ENCODE measurements around the gene ENO1.

ENO1 gene

DNA sequence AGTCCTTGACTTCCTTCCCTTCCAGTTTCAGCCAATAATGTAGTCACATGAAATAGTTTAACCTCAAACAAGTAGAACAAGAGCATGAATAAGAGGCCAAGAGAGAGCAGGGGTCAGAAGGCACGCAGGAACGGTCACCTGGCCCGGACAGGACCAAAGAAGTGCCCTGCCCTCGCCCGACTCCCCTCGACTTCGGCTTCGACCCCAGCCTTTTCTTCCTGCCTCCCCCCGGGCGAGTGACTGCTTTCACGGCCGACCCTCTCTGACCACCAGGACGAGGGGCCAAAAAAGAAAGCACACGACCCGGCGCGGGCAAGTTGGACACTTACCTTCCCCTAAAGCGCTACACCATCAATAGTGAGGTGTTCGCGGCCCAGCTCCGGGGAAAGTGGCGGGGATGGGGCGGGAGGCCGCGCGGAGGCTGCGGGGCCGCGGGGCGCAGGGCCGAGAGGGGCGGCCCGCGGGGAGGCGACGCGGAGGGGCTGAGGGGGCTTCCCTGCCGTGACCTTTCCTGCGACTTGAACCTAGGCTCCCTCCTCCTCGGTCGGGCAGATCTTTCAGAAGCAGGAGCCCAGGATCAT lies 61.6 kb downstream of the ENO1 start:
- DNase-seq (ENCODE audit: low read depth) = peak; percentile 34
- no peak for TF ChIP-seq POLR2A (IDR thresholded peaks at IDR 0.05; ENCODE audit: extremely low read depth, insufficient read length)
- TF ChIP-seq MYC (IDR thresholded peaks at IDR 0.05; ENCODE audit: low read depth, low read length) = 0 out of 2 replicates have a peak, but pooled peaks have one; percentile 41
- H3K4me3 ChIP-seq (ENCODE audit: low read depth, low read length) = peak overlapping the region; percentile 86

DNA sequence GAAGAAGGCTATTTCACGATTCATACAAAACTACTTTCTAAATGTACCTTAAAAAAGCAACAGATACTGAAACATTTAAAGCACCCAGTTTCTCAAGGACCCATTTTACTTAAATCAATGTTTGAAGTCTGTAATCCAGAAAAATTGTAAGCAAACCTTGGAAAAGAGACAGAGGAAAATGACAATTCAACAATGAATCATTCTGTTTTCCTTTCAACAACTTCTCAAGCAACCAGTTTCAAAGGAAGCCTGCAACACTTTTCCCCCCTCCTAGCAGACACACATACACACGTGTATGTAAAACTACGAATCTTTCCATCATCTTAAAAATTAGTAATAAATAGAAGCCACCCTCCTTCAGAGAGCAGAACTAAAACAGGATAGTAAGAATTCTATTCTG lies 62.2 kb downstream of the ENO1 start:
- no peak for DNase-seq (ENCODE audit: low read depth)
- TF ChIP-seq MYC (IDR thresholded peaks at IDR 0.05; ENCODE audit: low read depth, low read length) (no peak), POLR2A (IDR thresholded peaks at IDR 0.05; ENCODE audit: extremely low read depth, insufficient read length) (no peak)
- TF ChIP-seq, protein P1, sequence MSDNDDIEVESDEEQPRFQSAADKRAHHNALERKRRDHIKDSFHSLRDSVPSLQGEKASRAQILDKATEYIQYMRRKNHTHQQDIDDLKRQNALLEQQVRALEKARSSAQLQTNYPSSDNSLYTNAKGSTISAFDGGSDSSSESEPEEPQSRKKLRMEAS (IDR thresholded peaks at IDR 0.05; ENCODE audit: low read depth, low read length) = no peak
- TF ChIP-seq, protein P2, sequence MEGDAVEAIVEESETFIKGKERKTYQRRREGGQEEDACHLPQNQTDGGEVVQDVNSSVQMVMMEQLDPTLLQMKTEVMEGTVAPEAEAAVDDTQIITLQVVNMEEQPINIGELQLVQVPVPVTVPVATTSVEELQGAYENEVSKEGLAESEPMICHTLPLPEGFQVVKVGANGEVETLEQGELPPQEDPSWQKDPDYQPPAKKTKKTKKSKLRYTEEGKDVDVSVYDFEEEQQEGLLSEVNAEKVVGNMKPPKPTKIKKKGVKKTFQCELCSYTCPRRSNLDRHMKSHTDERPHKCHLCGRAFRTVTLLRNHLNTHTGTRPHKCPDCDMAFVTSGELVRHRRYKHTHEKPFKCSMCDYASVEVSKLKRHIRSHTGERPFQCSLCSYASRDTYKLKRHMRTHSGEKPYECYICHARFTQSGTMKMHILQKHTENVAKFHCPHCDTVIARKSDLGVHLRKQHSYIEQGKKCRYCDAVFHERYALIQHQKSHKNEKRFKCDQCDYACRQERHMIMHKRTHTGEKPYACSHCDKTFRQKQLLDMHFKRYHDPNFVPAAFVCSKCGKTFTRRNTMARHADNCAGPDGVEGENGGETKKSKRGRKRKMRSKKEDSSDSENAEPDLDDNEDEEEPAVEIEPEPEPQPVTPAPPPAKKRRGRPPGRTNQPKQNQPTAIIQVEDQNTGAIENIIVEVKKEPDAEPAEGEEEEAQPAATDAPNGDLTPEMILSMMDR (IDR thresholded peaks at IDR 0.05; ENCODE audit: low read depth, low read length) = no peak
- H3K4me3 ChIP-seq (ENCODE audit: low read depth, low read length) = peak overlapping the region; percentile 86

DNA sequence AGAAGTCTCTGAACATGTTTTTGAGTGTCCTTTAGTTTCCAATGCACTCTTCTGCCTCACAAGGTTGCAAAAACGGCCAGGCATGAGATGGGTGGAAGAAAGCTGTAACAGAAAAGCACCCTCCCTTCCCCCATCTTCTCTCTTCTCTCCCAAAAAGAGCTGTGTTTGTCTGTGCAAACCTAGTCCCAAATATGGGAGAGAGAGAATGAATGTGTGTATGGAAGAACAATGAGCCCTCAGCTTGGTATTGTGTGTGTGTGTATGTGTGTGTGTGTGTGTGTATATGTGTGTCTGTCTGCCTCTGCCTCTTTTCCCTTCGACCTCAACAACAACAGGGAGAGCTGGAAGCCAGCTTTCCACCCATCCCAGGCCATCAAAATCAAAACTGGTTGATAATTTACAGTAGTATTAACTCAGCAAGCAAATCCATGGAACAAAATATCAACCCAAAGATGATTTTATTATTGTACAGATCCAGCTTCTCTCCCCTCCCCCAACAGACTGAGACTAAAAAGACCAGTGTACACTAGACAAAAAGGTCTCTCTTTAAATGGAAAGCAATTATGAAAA lies 62.8 kb downstream of the ENO1 start:
- DNase-seq (ENCODE audit: low read depth) = no peak
- H3K4me3 ChIP-seq (ENCODE audit: low read depth, low read length) = peak overlapping the region; percentile 86
- TF ChIP-seq, protein P2 (IDR thresholded peaks at IDR 0.05; ENCODE audit: low read depth, low read length) = no peak
- TF ChIP-seq, protein P1 (IDR thresholded peaks at IDR 0.05; ENCODE audit: low read depth, low read length) = no peak
- no peak for TF ChIP-seq MYC (IDR thresholded peaks at IDR 0.05; ENCODE audit: low read depth, low read length)
- no peak for TF ChIP-seq POLR2A (IDR thresholded peaks at IDR 0.05; ENCODE audit: extremely low read depth, insufficient read length)

DNA sequence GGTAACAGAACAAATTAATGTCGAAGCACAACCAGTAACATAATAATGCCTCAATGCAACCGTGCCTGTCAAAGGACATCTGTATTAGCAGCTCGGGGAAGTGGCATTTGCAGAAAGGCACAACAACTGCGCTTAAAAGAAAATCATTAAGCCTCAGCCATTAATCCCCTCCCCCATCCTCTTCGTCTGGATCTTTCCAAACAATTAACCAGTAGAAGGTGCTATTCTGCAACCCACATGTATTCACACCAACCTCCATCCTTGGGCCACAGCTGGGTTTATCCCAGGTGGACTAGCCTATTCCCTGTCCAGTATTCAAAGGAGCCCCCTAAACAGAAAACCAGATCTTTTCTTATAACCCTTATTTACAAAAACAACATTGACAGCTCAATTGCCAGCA lies 63.6 kb downstream of the ENO1 start:
- no peak for DNase-seq (ENCODE audit: low read depth)
- H3K4me3 ChIP-seq (ENCODE audit: low read depth, low read length) = no peak overlapping the region
- no peak for TF ChIP-seq MYC (IDR thresholded peaks at IDR 0.05; ENCODE audit: low read depth, low read length)
- TF ChIP-seq, protein P2 (IDR thresholded peaks at IDR 0.05; ENCODE audit: low read depth, low read length) = no peak
- no peak for TF ChIP-seq POLR2A (IDR thresholded peaks at IDR 0.05; ENCODE audit: extremely low read depth, insufficient read length)
- TF ChIP-seq, protein P1 (IDR thresholded peaks at IDR 0.05; ENCODE audit: low read depth, low read length) = no peak

DNA sequence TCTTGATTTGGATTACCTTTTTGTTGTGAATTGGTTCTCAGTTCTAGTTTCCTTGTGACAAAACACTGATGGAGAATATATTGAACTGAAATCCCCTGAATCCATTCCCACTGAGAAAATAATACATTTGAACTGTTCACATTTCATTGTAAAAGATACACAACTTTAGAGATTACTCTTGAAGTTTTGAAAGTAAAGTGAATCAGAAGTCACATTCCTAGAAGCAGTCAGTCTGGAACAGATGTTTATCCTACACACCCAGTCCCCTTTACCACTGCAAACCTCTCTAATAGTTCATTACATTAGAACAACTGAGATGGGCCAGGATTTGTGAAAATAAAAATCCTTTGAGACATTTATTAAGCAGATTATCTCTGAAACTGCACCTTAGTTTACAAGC lies 64.5 kb downstream of the ENO1 start:
- H3K4me3 ChIP-seq (ENCODE audit: low read depth, low read length) = no peak overlapping the region
- TF ChIP-seq, protein P2 (IDR thresholded peaks at IDR 0.05; ENCODE audit: low read depth, low read length) = no peak
- TF ChIP-seq, protein P1 (IDR thresholded peaks at IDR 0.05; ENCODE audit: low read depth, low read length) = no peak
- TF ChIP-seq POLR2A (IDR thresholded peaks at IDR 0.05; ENCODE audit: extremely low read depth, insufficient read length) (no peak), MYC (IDR thresholded peaks at IDR 0.05; ENCODE audit: low read depth, low read length) (no peak)
- no peak for DNase-seq (ENCODE audit: low read depth)

DNA sequence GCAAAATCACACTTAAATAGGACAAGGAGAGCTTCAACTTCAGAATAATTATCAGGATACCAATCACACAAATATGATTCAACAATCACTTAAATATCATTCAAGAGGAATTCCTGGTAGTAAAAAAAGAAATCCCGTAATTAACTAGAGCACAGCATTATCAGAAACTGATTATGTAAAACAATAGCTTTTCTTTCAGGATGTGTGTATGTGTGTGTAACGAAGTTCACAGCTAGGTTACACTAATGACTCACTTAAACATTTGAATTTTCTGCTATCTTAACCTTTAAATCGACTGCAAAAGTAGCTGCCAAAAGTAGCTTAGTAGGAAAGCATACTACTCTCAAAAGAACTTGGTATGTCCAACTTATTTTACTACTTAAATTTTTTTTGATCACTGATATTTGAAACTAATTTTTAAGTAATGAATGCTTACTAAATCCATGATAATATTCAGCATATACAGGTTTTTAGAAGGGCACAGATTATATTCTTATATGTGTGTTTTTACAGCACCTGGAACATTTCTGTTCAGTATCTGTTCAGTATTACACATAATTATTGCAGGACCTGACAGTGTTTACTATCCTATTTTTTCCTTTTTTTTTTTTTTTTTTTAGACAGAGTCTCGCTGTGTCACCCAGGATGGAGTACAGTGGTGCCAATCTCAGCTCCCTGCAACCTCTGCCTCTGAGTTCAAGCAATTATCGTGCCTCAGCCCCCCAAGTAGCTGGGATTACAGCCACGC lies 65.3 kb downstream of the ENO1 start:
- DNase-seq (ENCODE audit: low read depth) = no peak
- H3K4me3 ChIP-seq (ENCODE audit: low read depth, low read length) = no peak overlapping the region
- TF ChIP-seq, protein P2 (IDR thresholded peaks at IDR 0.05; ENCODE audit: low read depth, low read length) = no peak
- TF ChIP-seq, protein P1 (IDR thresholded peaks at IDR 0.05; ENCODE audit: low read depth, low read length) = no peak
- TF ChIP-seq MYC (IDR thresholded peaks at IDR 0.05; ENCODE audit: low read depth, low read length) (no peak), POLR2A (IDR thresholded peaks at IDR 0.05; ENCODE audit: extremely low read depth, insufficient read length) (no peak)
